Fibroblast of lung (primary cell): Measurements from ENCODE around the gene CHST10. TPM values are rescaled to one million over a fixed set of nuclear protein-coding genes. Genes with fewer than 3 reads are reported as not detected.

Experiments used
- DNase-seq, 2 donors: peaks; one replicate each; pipeline versions ENCODE4 v3.0.0 to v3.0.0-alpha.2; 2010; ENCODE audit warnings: low read depth in 2 of 2
- H2AFZ ChIP-seq: 2 replicates; pipeline ENCODE4 v1.5.1; 2012; ENCODE audit warnings: low read length, control low read depth, inconsistent platforms
- H3K27ac ChIP-seq: 2 replicates; pipeline ENCODE4 v1.5.1; 2011; ENCODE audit warnings: low read length, control low read depth; ENCODE audit not compliant: insufficient read depth
- H3K27me3 ChIP-seq: 2 replicates; pipeline ENCODE4 v1.5.1; 2011; ENCODE audit warnings: mild to moderate bottlenecking, low read length; ENCODE audit not compliant: control insufficient read depth, insufficient read depth
- H3K36me3 ChIP-seq: 2 replicates; pipeline ENCODE4 v1.5.1; 2011; ENCODE audit warnings: low read length; ENCODE audit not compliant: control insufficient read depth, insufficient read depth
- H3K4me1 ChIP-seq: 2 replicates; pipeline ENCODE4 v1.5.1; 2011; ENCODE audit warnings: low read length; ENCODE audit not compliant: control insufficient read depth, insufficient read depth; ENCODE audit errors: extremely low read depth
- H3K4me2 ChIP-seq: 2 replicates; pipeline ENCODE4 v1.5.1; 2011; ENCODE audit warnings: low read length, control low read depth; ENCODE audit not compliant: insufficient read depth; ENCODE audit errors: extremely low read depth
- H3K4me3 ChIP-seq, 4 experiments: fragments of 200-600 bp in 1 of 4; sonication (generic) in 1 of 4; replicated peaks in 1 of 4; 2 replicates each; pipeline ENCODE4 v1.5.1; 2011 to 2016; ENCODE audit warnings: low read length in 4 of 4, low read depth in 3 of 4, mild to moderate bottlenecking in 3 of 4, control low read depth in 2 of 4, inconsistent platforms in 1 of 4, mixed read lengths in 1 of 4; ENCODE audit not compliant: insufficient read depth in 1 of 4; ENCODE audit errors: control extremely low read depth in 1 of 4
- H3K79me2 ChIP-seq: 2 replicates; pipeline ENCODE4 v1.5.1; 2012; ENCODE audit warnings: mild to moderate bottlenecking, low read length, inconsistent platforms; ENCODE audit not compliant: control insufficient read depth, insufficient read depth
- H3K9ac ChIP-seq: 2 replicates; pipeline ENCODE4 v1.5.1; 2011; ENCODE audit warnings: mild to moderate bottlenecking, low read length, control low read depth; ENCODE audit not compliant: insufficient read depth
- H3K9me3 ChIP-seq: 2 replicates; pipeline ENCODE4 v1.5.1; 2012; ENCODE audit warnings: low read depth, low read length; ENCODE audit not compliant: control insufficient read depth, insufficient read depth
- H4K20me1 ChIP-seq: 2 replicates; pipeline ENCODE4 v1.5.1; 2011; ENCODE audit warnings: low read length; ENCODE audit not compliant: control insufficient read depth, insufficient read depth; ENCODE audit errors: extremely low read depth
- CTCF ChIP-seq, 2 donors: IDR thresholded peaks in 1 of 2; conservative IDR thresholded peaks in 1 of 2; 1 replicate in 1 of 2; 2 replicates in 1 of 2; pipeline ENCODE4 v1.5.1; 2011 to 2012; ENCODE audit warnings: low read length in 2 of 2, control low read depth in 1 of 2, inconsistent platforms in 1 of 2, low read depth in 1 of 2, mild to moderate bottlenecking in 1 of 2
- EZH2 ChIP-seq: IDR thresholded peaks from 2 replicates; pipeline ENCODE4 v1.5.1; 2012; ENCODE audit warnings: low read length, control low read depth, mild to moderate bottlenecking; ENCODE audit errors: missing control alignments
- polyA plus RNA-seq, 2 donors: library from polyadenylated mRNA; depleted of rRNA in 1 of 2; stranded (reverse) in 1 of 2; unstranded in 1 of 2; fragments of >200 nt; gene quantifications; 2 replicates each; pipeline ENCODE4 v1.2.1, GENCODE V29; 2011 to 2012; ENCODE audit warnings: missing spikeins in 1 of 2
- total RNA-seq: library from RNA; depleted of rRNA; stranded (reverse); fragments of >200 nt; gene quantifications from 2 replicates; pipeline ENCODE4 v1.2.1, GENCODE V29; 2014

CHST10 gene
- total and polyA plus RNA-seq, 2 donors (not counting 1 experiment from before 2014, with no cell fraction given), result 5.0 to 6.7 TPM

GRCh38 chr2:100390001-100390940 lies 27.2 kb downstream of the CHST10 start:
- H3K4me3 ChIP-seq, result no peak overlapping the region
- no peaks in the 10 kb centered on the region for H3K27me3 ChIP-seq
- H3K9me3 ChIP-seq, result no peaks in the 10 kb centered on the region
- H3K79me2 ChIP-seq, result no peaks in the 10 kb centered on the region
- no peak overlapping the region for H3K27ac ChIP-seq
- H3K36me3 ChIP-seq, result no peaks in the 10 kb centered on the region
- no peak for TF ChIP-seq EZH2
- TF ChIP-seq CTCF (conservative IDR thresholded peaks at IDR 0.05 in 1 of 2, IDR thresholded peaks at IDR 0.05 in 1 of 2; ENCODE audit: low read depth in 1 of 2, low read length in 2 of 2), result no peak
- no peaks in the 10 kb centered on the region for H3K4me1 ChIP-seq
- no peak overlapping the region for H2AFZ ChIP-seq
- no peaks in the 10 kb centered on the region for H4K20me1 ChIP-seq
- no peak overlapping the region for H3K4me2 ChIP-seq
- no peak for DNase-seq
- H3K9ac ChIP-seq, result no peak overlapping the region

- H3K27ac ChIP-seq, result no peak overlapping the region
- H3K4me1 ChIP-seq, result no peaks in the 10 kb centered on the region
- H3K9ac ChIP-seq, result no peak overlapping the region
- no peak overlapping the region for H3K4me2 ChIP-seq
- H3K79me2 ChIP-seq, result no peaks in the 10 kb centered on the region
- H3K36me3 ChIP-seq, result no peaks in the 10 kb centered on the region
- H3K27me3 ChIP-seq, result no peaks in the 10 kb centered on the region
- no peak overlapping the region for H2AFZ ChIP-seq
- no peak for DNase-seq
- no peaks in the 10 kb centered on the region for H4K20me1 ChIP-seq
- no peak overlapping the region for H3K4me3 ChIP-seq
- TF ChIP-seq EZH2 (no peak), CTCF (conservative IDR thresholded peaks at IDR 0.05 in 1 of 2, IDR thresholded peaks at IDR 0.05 in 1 of 2; ENCODE audit: low read depth in 1 of 2, low read length in 2 of 2) (no peak)
- no peaks in the 10 kb centered on the region for H3K9me3 ChIP-seq
Measured at GRCh38 chr2:100388703-100389102, 28.8 kb downstream of the CHST10 start.

DNA sequence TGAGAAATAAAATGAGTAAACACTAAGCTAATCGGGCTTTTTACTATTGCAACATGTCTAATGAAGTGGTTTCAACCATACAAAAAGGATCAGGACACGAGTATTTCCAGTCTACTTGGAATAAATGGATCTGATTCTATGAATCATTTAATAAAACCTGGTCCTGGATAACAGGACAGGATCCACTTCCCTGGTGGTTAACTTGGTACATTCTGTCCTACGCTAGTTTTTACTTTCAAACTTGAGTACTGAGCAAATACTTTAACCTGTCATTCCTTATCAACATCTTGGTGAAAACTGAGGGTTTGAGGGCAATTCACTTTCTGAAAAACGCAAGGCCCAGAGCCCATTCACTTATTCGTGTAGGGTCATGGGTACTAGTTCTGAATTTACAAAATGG lies 33.5 kb downstream of the CHST10 start:
- H3K79me2 ChIP-seq, result no peaks in the 10 kb centered on the region
- DNase-seq, result no peak
- H3K4me2 ChIP-seq, result no peak overlapping the region
- no peaks in the 10 kb centered on the region for H4K20me1 ChIP-seq
- no peaks in the 10 kb centered on the region for H3K9me3 ChIP-seq
- no peak overlapping the region for H3K4me3 ChIP-seq
- no peak overlapping the region for H3K9ac ChIP-seq
- no peaks in the 10 kb centered on the region for H3K36me3 ChIP-seq
- no peak for TF ChIP-seq CTCF (conservative IDR thresholded peaks at IDR 0.05 in 1 of 2, IDR thresholded peaks at IDR 0.05 in 1 of 2; ENCODE audit: low read depth in 1 of 2, low read length in 2 of 2)
- no peak for TF ChIP-seq EZH2
- no peaks in the 10 kb centered on the region for H3K27me3 ChIP-seq
- no peak overlapping the region for H2AFZ ChIP-seq
- no peaks in the 10 kb centered on the region for H3K4me1 ChIP-seq
- H3K27ac ChIP-seq, result no peak overlapping the region
